Measurements from ENCODE around the gene HTRA1. TPM values are rescaled to one million over a fixed set of nuclear protein-coding genes. Genes with fewer than 3 reads are reported as not detected.

The HTRA1 gene
- total and polyA plus RNA-seq, 12 donors, result 8.5 to 167 (median 78.0) TPM

- no peaks in the 10 kb centered on the region for H3K27me3 ChIP-seq
- H3K9me3 ChIP-seq (replicated peaks in 1 of 3), result no peaks in the 10 kb centered on the region
- DNase-seq, result peak in 1 of 7 donors; percentile 1
- no peaks in the 10 kb centered on the region for H3K36me3 ChIP-seq (replicated peaks in 1 of 2)
- TF ChIP-seq POLR2A (IDR thresholded peaks at IDR 0.05), result no peak
- H3K4me3 ChIP-seq, result no peak overlapping the region
- 93 to 96% (median 94%) methylated on average over 5 of the region's 5 CpGs for WGBS, 4 donors
- no peak overlapping the region for H3K27ac ChIP-seq
- H3K4me1 ChIP-seq (replicated peaks in 1 of 2), result peaks cover 10 to 21% of the 10 kb centered on the region in 2 donors
- intact Hi-C loops (cut with DNase I), result no loop called here
Measured at GRCh38 chr10:122477436-122477835, 16.1 kb downstream of the HTRA1 start.

- no peak for DNase-seq
Measured at GRCh38 chr10:122478971-122479370, 17.6 kb downstream of the HTRA1 start.

GRCh38 chr10:122480146-122480833 is 18.9 kb downstream of the HTRA1 start:
- H3K36me3 ChIP-seq (replicated peaks in 1 of 2), result no peaks in the 10 kb centered on the region
- DNase-seq, result no peak
- no peak overlapping the region for H3K27ac ChIP-seq
- no peak overlapping the region for H3K4me3 ChIP-seq
- intact Hi-C loops (cut with DNase I), result no loop called here
- no peak for TF ChIP-seq POLR2A (IDR thresholded peaks at IDR 0.05)
- H3K9me3 ChIP-seq (replicated peaks in 1 of 3), result no peaks in the 10 kb centered on the region
- WGBS, 4 donors, result 88 to 98% (median 93%) methylated on average over 10 of the region's 10 CpGs
- no peaks in the 10 kb centered on the region for H3K27me3 ChIP-seq
- H3K4me1 ChIP-seq (replicated peaks in 1 of 2), result peaks cover 0 to 7% of the 10 kb centered on the region in 2 donors

More at GRCh38 chr10:122478971-122479370, 17.6 kb downstream of the HTRA1 start:
- Histone ChIP-seq H3K27ac (peak overlapping the region in 1 of 5 donors; percentile 12), H3K4me1 (replicated peaks in 1 of 2) (peaks cover 10 to 18% of the 10 kb centered on the region in 2 donors), H3K9me3 (replicated peaks in 1 of 3) (no peaks in the 10 kb centered on the region), H3K36me3 (replicated peaks in 1 of 2) (no peaks in the 10 kb centered on the region), H3K27me3 (no peaks in the 10 kb centered on the region), H3K4me3 (no peak overlapping the region)
- 83 to 86% (median 85%) methylated on average over 7 of the region's 7 CpGs for WGBS, 4 donors
- intact Hi-C loops (cut with DNase I), result no loop called here
- no peak for TF ChIP-seq POLR2A (IDR thresholded peaks at IDR 0.05)
- TF ChIP-seq CTCF (IDR thresholded peaks at IDR 0.05), result no peak

- no peak for DNase-seq
- Histone ChIP-seq H3K27me3 (no peaks in the 10 kb centered on the region), H3K27ac (no peak overlapping the region), H3K4me3 (no peak overlapping the region), H3K9me3 (replicated peaks in 1 of 3) (no peaks in the 10 kb centered on the region), H3K36me3 (replicated peaks in 1 of 2) (no peaks in the 10 kb centered on the region), H3K4me1 (replicated peaks in 1 of 2) (peaks cover 0 to 13% of the 10 kb centered on the region in 2 donors)
- TF ChIP-seq POLR2A (IDR thresholded peaks at IDR 0.05), result no peak
- TF ChIP-seq CTCF (IDR thresholded peaks at IDR 0.05), result no peak
- intact Hi-C loops (cut with DNase I), result no loop called here
- WGBS, 4 donors, result 95 to 98% (median 96%) methylated on average over 5 to 6 of the region's 6 CpGs
Measured at GRCh38 chr10:122481296-122482056, 20.1 kb downstream of the HTRA1 start.

- TF ChIP-seq POLR2A (IDR thresholded peaks at IDR 0.05) (no peak), CTCF (IDR thresholded peaks at IDR 0.05) (no peak)
- Histone ChIP-seq H3K27me3 (no peaks in the 10 kb centered on the region), H3K4me3 (no peak overlapping the region), H3K9me3 (replicated peaks in 1 of 3) (no peaks in the 10 kb centered on the region), H3K27ac (no peak overlapping the region), H3K36me3 (replicated peaks in 1 of 2) (peaks cover 0 to 2% of the 10 kb centered on the region in 2 donors), H3K4me1 (replicated peaks in 1 of 2) (peaks cover 0 to 21% of the 10 kb centered on the region in 2 donors)
- intact Hi-C loops (cut with DNase I), result no loop called here
- 89 to 98% (median 95%) methylated on average over 10 to 11 of the region's 11 CpGs for WGBS, 4 donors
- no peak for DNase-seq
Measured at GRCh38 chr10:122484276-122485060, 23.1 kb downstream of the HTRA1 start.
